Measurements from ENCODE around the gene ASB16.
"Not testable (repeated sequence)": the region's sequence is repeated elsewhere in the genome, so short reads cannot be mapped to it uniquely, and the experiment has no call there.

Gene ASB16

DNA sequence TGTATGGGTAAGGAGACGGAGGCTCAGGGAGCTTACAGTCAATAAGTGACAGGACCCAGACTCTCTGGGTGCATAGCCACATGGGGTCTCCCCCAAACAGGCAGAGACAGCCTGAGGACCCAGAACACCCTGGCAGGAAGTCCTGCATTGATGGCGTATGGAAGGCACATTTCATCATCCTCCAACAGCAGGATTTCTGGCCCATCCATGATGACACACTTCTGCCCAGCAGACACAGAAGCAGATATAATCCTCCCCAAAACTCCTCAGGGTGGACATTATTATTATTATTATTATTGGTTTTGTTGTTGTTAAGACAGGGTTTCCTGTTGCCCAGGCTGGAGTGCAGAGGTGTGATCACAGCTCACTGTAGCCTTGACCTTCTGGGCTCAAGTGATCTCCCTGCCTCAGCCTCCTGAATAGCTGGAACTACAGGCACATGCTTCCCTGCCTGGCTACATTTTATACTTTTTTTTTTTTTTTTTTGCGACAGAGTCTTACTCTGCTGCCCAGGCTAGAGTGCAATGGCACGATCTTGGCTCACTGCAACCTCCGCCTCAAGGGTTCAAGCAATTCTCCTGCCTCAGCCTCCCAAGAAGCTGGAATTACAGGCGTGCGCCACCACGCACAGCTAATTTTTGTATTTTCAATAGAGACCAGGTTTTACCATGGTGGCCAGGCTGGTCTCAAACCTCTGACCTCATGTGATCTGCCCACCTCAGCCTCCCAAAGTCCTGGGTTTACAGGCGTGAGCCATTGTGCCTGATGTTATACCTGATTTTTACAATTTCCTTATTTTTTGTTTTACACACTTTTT, 35.5 kb upstream of the ASB16 start:
- POLR2A ChIA-PET (ENCODE audit: low non-redundant PET), result no interaction called here

DNA sequence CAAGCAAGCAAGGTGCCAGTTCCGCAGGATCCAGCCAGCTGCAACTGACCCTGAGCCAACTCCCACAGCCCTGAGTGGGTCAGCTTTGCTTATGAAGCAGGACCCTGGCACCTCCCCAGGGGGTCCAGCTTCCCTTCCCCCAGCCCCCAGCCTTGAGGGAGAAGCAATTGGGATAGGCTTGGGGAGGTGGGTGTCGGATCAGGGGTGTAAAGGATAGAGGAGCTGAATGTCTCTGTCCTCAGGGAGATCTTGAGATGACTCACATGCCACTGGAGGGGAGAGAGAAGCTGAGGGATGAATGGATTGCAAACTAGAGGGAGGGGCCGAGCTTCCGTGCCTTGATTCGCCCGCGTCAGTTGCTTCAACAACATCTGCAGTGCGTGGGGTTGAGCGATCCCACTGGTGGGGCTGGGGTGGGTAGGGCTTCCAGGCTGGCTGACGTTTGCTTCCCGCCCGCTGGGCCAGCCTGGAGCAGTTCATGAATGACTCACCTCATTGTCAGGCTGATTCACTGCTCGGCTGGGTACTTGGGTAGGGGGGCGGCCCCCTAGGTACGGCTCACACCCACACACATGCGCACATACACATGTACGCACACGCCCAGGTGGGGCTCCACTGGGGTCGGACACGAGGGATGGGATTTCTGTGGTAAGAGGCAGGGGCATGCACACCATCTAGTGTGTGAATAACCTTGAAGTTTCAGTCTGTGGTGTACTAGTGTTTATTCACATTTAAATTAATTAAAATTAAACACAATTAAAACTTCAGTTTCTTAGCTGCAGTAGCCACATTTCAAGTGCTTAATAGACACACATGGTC, 32.4 kb upstream of the ASB16 start:
- no peak for TF ChIP-seq CTCF (conservative IDR thresholded peaks at IDR 0.05; ENCODE audit: low read depth)
- peak; percentile 99 for DNase-seq (ENCODE audit: low spot score)
- POLR2A ChIA-PET (ENCODE audit: low non-redundant PET), result interaction anchor here (0.7 kb wide), 1 partner anchor 48 kb away, joined by 3 read pairs; the partner anchor contains the start of gene TMUB2
- H3K27ac ChIP-seq, result peak overlapping the region; percentile 98
- CTCF ChIA-PET, result interaction anchor here (0.6 to 1.3 kb wide), 4 partner anchors 13 to 22 kb away, joined by 3 to 4 read pairs (median 4); partner anchors contain the start of gene HDAC5

More for the DNA sequence above, 35.5 kb upstream of the ASB16 start:
- H3K27ac ChIP-seq, result no peak overlapping the region
- TF ChIP-seq CTCF (conservative IDR thresholded peaks at IDR 0.05; ENCODE audit: low read depth), result no peak
- no peak for DNase-seq (ENCODE audit: low spot score)
- CTCF ChIA-PET, result interaction anchor here (0.5 kb wide), 2 partner anchors 8 to 275 kb away, joined by 3 to 5 read pairs; no protein-coding TSS in a partner anchor

- DNase-seq (ENCODE audit: low spot score); POLR2A ChIA-PET (ENCODE audit: low non-redundant PET): not testable (repeated sequence)
These were observed 26.6 kb upstream of the ASB16 start for GRCh38 chr17:44143921-44144320.

GRCh38 chr17:44144966-44145739, 25.4 kb upstream of the ASB16 start:
- ChIA-PET CTCF (interaction anchor here (0.6 to 1.3 kb wide), 3 partner anchors 23 to 1004 kb away, joined by 3 to 5 read pairs (median 3); no protein-coding TSS in a partner anchor), POLR2A (ENCODE audit: low non-redundant PET) (no interaction called here)
- DNase-seq (ENCODE audit: low spot score), result no peak
- no peak for TF ChIP-seq CTCF (conservative IDR thresholded peaks at IDR 0.05; ENCODE audit: low read depth)
- H3K27ac ChIP-seq, result peak overlapping the region; percentile 98

More at GRCh38 chr17:44143921-44144320, 26.6 kb upstream of the ASB16 start:
- peak overlapping the region; percentile 98 for H3K27ac ChIP-seq
- CTCF ChIA-PET, result not testable (repeated sequence)

DNA sequence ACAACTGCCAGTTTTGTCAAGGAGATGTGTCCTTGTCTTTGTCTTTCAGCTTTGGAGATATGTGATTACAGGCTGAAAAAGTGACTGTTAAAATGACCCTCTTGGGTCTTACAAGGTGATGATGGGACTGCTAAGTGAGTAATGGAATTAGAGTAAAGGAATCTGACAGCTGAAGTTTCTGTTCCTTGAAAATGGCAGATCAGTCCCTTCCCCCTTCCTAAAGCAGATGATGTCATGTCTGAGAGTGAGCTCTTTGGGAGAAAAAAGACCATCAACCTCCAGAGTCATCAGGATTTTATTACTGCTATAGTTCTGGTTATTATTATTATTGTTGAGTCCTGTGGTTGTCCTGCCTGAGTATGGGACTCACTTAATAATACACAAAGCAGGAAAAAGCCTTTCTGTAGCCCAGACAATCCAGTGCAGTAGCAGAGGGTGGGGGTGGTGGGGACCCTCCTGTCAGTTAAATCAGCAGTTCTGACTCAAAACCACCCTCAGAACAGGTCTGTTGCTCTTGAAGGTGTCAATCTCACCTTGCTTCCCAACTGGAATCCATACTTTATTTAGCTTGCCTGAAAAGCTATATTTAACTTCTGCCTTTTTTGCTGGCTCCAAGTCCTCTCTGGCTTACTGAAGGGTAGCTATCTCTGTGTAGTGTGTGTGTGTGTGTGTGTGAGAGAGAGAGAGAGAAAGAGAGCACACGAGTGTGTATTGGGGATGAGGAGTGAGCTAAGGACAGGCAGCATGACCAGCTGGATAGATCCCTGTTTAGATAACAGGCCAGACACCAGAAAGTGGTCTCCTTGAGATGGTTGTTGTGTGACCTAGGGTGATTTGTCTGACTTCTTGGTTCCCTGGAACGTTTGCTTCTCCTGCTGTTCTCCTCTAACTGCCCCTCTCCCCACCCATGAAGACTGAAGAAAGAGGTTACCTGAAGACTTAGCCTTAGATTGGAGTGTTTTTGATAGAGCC, 23.8 kb upstream of the ASB16 start:
- DNase-seq (ENCODE audit: low spot score), result no peak
- ChIA-PET CTCF (interaction anchor here (0.6 to 1.3 kb wide), 2 partner anchors 22 to 315 kb away, joined by 3 to 5 read pairs; no protein-coding TSS in a partner anchor), POLR2A (ENCODE audit: low non-redundant PET) (no interaction called here)
- TF ChIP-seq CTCF (conservative IDR thresholded peaks at IDR 0.05; ENCODE audit: low read depth), result no peak
- no peak overlapping the region for H3K27ac ChIP-seq

DNA sequence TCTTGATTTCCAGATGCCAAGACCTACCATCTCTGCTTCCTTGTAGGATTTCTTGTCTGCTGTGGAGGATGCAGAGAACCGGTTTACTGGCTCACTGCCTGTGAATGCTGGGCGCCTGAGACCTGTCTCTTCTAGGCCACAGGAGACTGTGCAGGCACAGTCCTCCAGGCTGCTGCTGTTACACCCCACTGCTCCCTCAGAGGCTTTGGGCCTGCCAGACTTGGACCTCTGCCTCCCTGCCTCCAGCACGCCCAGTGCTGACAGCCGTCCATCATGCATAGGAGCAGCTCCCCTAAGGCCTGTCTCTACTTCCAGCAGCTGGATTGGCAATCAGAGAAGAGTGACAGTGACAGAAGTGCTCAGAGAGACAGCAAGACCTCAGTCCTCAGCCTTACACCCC, 22.7 kb upstream of the ASB16 start:
- ChIA-PET POLR2A (ENCODE audit: low non-redundant PET) (no interaction called here), CTCF (no interaction called here)
- no peak for TF ChIP-seq CTCF (conservative IDR thresholded peaks at IDR 0.05; ENCODE audit: low read depth)
- peak overlapping the region; percentile 45 for H3K27ac ChIP-seq
- no peak for DNase-seq (ENCODE audit: low spot score)

DNA sequence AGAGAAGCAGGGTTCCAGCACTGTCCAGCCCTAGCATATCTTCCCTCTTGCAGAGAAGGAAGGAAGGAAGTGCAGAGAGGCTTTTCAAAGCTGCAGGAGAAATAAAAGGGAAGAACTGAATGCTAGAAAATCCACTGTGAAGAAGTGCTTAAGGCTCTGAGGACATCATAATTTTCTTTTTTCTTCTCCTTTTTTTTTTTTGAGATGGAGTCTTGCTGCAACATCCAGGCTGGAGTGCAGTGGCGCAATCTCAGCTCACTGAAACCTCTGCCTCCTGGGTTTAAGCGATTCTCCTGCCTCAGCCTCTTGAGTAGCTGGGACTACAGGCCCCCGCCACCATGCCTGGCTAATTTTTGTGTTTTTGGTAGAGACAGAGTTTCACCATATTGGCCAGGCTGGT, 21.4 kb upstream of the ASB16 start:
- POLR2A ChIA-PET (ENCODE audit: low non-redundant PET); DNase-seq (ENCODE audit: low spot score): not testable (repeated sequence)
- H3K27ac ChIP-seq, result peak overlapping the region; percentile 45
- CTCF ChIA-PET, result interaction anchor here (0.7 to 1.4 kb wide), 3 partner anchors 19 to 471 kb away, joined by 4 to 5 read pairs (median 4); no protein-coding TSS in a partner anchor
